Measurements from ENCODE around the gene EPHB1.

EPHB1 gene

GRCh38 chr3:135258916-135259315 lies 463.9 kb downstream of the EPHB1 start:
- ATAC-seq (no peak), DNase-seq (no peak)

- ATAC-seq: no peak
- DNase-seq: no peak
These were observed 465.0 kb downstream of the EPHB1 start for GRCh38 chr3:135260025-135260424.

GRCh38 chr3:135261214-135261775 lies 466.2 kb downstream of the EPHB1 start:
- no peak for ATAC-seq
- no peak for DNase-seq

- ATAC-seq (no peak), DNase-seq (no peak)
These were observed 466.9 kb downstream of the EPHB1 start for GRCh38 chr3:135261916-135262315.

- ATAC-seq (no peak), DNase-seq (no peak)
These were observed 467.4 kb downstream of the EPHB1 start for GRCh38 chr3:135262441-135262840.

- ATAC-seq (no peak), DNase-seq (no peak)
These were observed 468.3 kb downstream of the EPHB1 start for GRCh38 chr3:135263331-135263730.

GRCh38 chr3:135267487-135267886 lies 472.4 kb downstream of the EPHB1 start:
- ATAC-seq: no peak
- no peak for DNase-seq

- no peak for ATAC-seq
These were observed 474.0 kb downstream of the EPHB1 start for GRCh38 chr3:135268941-135269532.

GRCh38 chr3:135271177-135272025 lies 476.3 kb downstream of the EPHB1 start:
- ATAC-seq (no peak), DNase-seq (no peak)

More at GRCh38 chr3:135268941-135269532, 474.0 kb downstream of the EPHB1 start:
- DNase-seq: no peak

GRCh38 chr3:135272026-135272669 lies 477.1 kb downstream of the EPHB1 start:
- no peak for ATAC-seq
- DNase-seq: no peak

GRCh38 chr3:135292162-135292561 lies 497.1 kb downstream of the EPHB1 start:
- ATAC-seq (no peak), DNase-seq (no peak)

- no peak for ATAC-seq
- DNase-seq: no peak
These were observed 506.6 kb downstream of the EPHB1 start for GRCh38 chr3:135301670-135302069.

GRCh38 chr3:135304378-135304777 lies 509.3 kb downstream of the EPHB1 start:
- DNase-seq: no peak
- no peak for ATAC-seq
